GM12872 (cell line): ENCODE data around the gene AGAP2.

Experiments
- CTCF ChIP-seq: IDR thresholded peaks from 3 replicates; pipeline ENCODE4 v1.5.1; 2011; ENCODE audit warnings: low read depth, mild to moderate bottlenecking, low read length, moderate library complexity; ENCODE audit not compliant: insufficient read depth

AGAP2 gene

GRCh38 chr12:57755454-57756372 is 17.2 kb upstream of the AGAP2 start:
- TF ChIP-seq CTCF = no peak

GRCh38 chr12:57755194-57755453 is 16.6 kb upstream of the AGAP2 start:
- no peak for TF ChIP-seq CTCF

GRCh38 chr12:57754411-57755193 is 16.1 kb upstream of the AGAP2 start, which contains the start of gene MARCHF9:
TSS of gene MARCHF9 (plus strand) at chr12:57755103. CDS start at chr12:57755529, 426 bp downstream.
- no peak for TF ChIP-seq CTCF

GRCh38 chr12:57753756-57754337 is 15.3 kb upstream of the AGAP2 start:
- TF ChIP-seq CTCF = no peak

GRCh38 chr12:57752668-57753000 is 14.1 kb upstream of the AGAP2 start:
- no peak for TF ChIP-seq CTCF

GRCh38 chr12:57751788-57752667 is 13.5 kb upstream of the AGAP2 start, which contains the start of gene CDK4:
TSS of gene CDK4 (minus strand) at chr12:57752310. CDS start at chr12:57751717, 593 bp downstream.
- no peak for TF ChIP-seq CTCF
